ENCODE measurements around the gene OSR1.
A peak's percentile ranks its signal among the peaks of the same experiment; 100 is the strongest.

Gene OSR1

GRCh38 chr2:19367326-19367725 is 8.9 kb upstream of the OSR1 start:
- no peak overlapping the region for H3K9ac ChIP-seq (ENCODE audit: low read length)
- H3K27me3 ChIP-seq (replicated peaks; ENCODE audit: control insufficient read depth, insufficient read depth, low read length): no peaks in the 10 kb centered on the region
- no peak for DNase-seq (ENCODE audit: low read depth)
- peaks cover 12% of the 10 kb centered on the region for H3K4me1 ChIP-seq (ENCODE audit: control insufficient read depth, insufficient read depth, low read length)
- H3K4me3 ChIP-seq (ENCODE audit: low read length): no peak overlapping the region
- H3K36me3 ChIP-seq (ENCODE audit: control insufficient read depth, insufficient read depth, low read length, severe bottlenecking): no peaks in the 10 kb centered on the region
- no peaks in the 10 kb centered on the region for H3K9me3 ChIP-seq (ENCODE audit: control insufficient read depth, low read length)

- Histone ChIP-seq H3K4me3 (ENCODE audit: low read length) (no peak overlapping the region), H3K9ac (ENCODE audit: low read length) (no peak overlapping the region), H3K27me3 (replicated peaks; ENCODE audit: control insufficient read depth, insufficient read depth, low read length) (no peaks in the 10 kb centered on the region), H3K4me1 (ENCODE audit: control insufficient read depth, insufficient read depth, low read length) (peaks cover 15% of the 10 kb centered on the region), H3K36me3 (ENCODE audit: control insufficient read depth, insufficient read depth, low read length, severe bottlenecking) (no peaks in the 10 kb centered on the region), H3K9me3 (ENCODE audit: control insufficient read depth, low read length) (no peaks in the 10 kb centered on the region)
- no peak for DNase-seq (ENCODE audit: low read depth)
Observed at GRCh38 chr2:19365126-19365525, 6.7 kb upstream of the OSR1 start.

GRCh38 chr2:19364014-19364413 is 5.6 kb upstream of the OSR1 start:
- no peak overlapping the region for H3K4me3 ChIP-seq (ENCODE audit: low read length)
- no peak for DNase-seq (ENCODE audit: low read depth)
- H3K36me3 ChIP-seq (ENCODE audit: control insufficient read depth, insufficient read depth, low read length, severe bottlenecking): no peaks in the 10 kb centered on the region
- H3K9me3 ChIP-seq (ENCODE audit: control insufficient read depth, low read length): no peaks in the 10 kb centered on the region
- no peak overlapping the region for H3K9ac ChIP-seq (ENCODE audit: low read length)
- no peaks in the 10 kb centered on the region for H3K27me3 ChIP-seq (replicated peaks; ENCODE audit: control insufficient read depth, insufficient read depth, low read length)
- peaks cover 24% of the 10 kb centered on the region for H3K4me1 ChIP-seq (ENCODE audit: control insufficient read depth, insufficient read depth, low read length)

- Histone ChIP-seq H3K9me3 (ENCODE audit: control insufficient read depth, low read length) (no peaks in the 10 kb centered on the region), H3K36me3 (ENCODE audit: control insufficient read depth, insufficient read depth, low read length, severe bottlenecking) (no peaks in the 10 kb centered on the region), H3K27me3 (replicated peaks; ENCODE audit: control insufficient read depth, insufficient read depth, low read length) (no peaks in the 10 kb centered on the region), H3K4me1 (ENCODE audit: control insufficient read depth, insufficient read depth, low read length) (peaks cover 27% of the 10 kb centered on the region), H3K4me3 (ENCODE audit: low read length) (peak overlapping the region; percentile 88), H3K9ac (ENCODE audit: low read length) (peak overlapping the region; percentile 85)
- no peak for DNase-seq (ENCODE audit: low read depth)
Observed at GRCh38 chr2:19363474-19363778, 5.0 kb upstream of the OSR1 start.

GRCh38 chr2:19362755-19363473 is 4.5 kb upstream of the OSR1 start:
- H3K9ac ChIP-seq (ENCODE audit: low read length): peak overlapping the region; percentile 85
- no peaks in the 10 kb centered on the region for H3K9me3 ChIP-seq (ENCODE audit: control insufficient read depth, low read length)
- DNase-seq (ENCODE audit: low read depth): peak; percentile 97
- peaks cover 27% of the 10 kb centered on the region for H3K4me1 ChIP-seq (ENCODE audit: control insufficient read depth, insufficient read depth, low read length)
- H3K27me3 ChIP-seq (replicated peaks; ENCODE audit: control insufficient read depth, insufficient read depth, low read length): no peaks in the 10 kb centered on the region
- H3K4me3 ChIP-seq (ENCODE audit: low read length): peak overlapping the region; percentile 88
- no peaks in the 10 kb centered on the region for H3K36me3 ChIP-seq (ENCODE audit: control insufficient read depth, insufficient read depth, low read length, severe bottlenecking)

GRCh38 chr2:19362094-19362754 is 3.8 kb upstream of the OSR1 start:
- no peaks in the 10 kb centered on the region for H3K36me3 ChIP-seq (ENCODE audit: control insufficient read depth, insufficient read depth, low read length, severe bottlenecking)
- H3K4me3 ChIP-seq (ENCODE audit: low read length): peak overlapping the region; percentile 88
- peak; percentile 77 for DNase-seq (ENCODE audit: low read depth)
- no peaks in the 10 kb centered on the region for H3K27me3 ChIP-seq (replicated peaks; ENCODE audit: control insufficient read depth, insufficient read depth, low read length)
- no peaks in the 10 kb centered on the region for H3K9me3 ChIP-seq (ENCODE audit: control insufficient read depth, low read length)
- peak overlapping the region; percentile 85 for H3K9ac ChIP-seq (ENCODE audit: low read length)
- peaks cover 30% of the 10 kb centered on the region for H3K4me1 ChIP-seq (ENCODE audit: control insufficient read depth, insufficient read depth, low read length)

- H3K4me3 ChIP-seq (ENCODE audit: low read length): peak overlapping the region; percentile 88
- H3K9me3 ChIP-seq (ENCODE audit: control insufficient read depth, low read length): no peaks in the 10 kb centered on the region
- no peaks in the 10 kb centered on the region for H3K27me3 ChIP-seq (replicated peaks; ENCODE audit: control insufficient read depth, insufficient read depth, low read length)
- H3K4me1 ChIP-seq (ENCODE audit: control insufficient read depth, insufficient read depth, low read length): peaks cover 25% of the 10 kb centered on the region
- H3K36me3 ChIP-seq (ENCODE audit: control insufficient read depth, insufficient read depth, low read length, severe bottlenecking): no peaks in the 10 kb centered on the region
- peak; percentile 71 for DNase-seq (ENCODE audit: low read depth)
- H3K9ac ChIP-seq (ENCODE audit: low read length): peak overlapping the region; percentile 85
Observed at GRCh38 chr2:19361325-19361990, 3.0 kb upstream of the OSR1 start.

- Histone ChIP-seq H3K4me3 (ENCODE audit: low read length) (peak overlapping the region; percentile 88), H3K27me3 (replicated peaks; ENCODE audit: control insufficient read depth, insufficient read depth, low read length) (no peaks in the 10 kb centered on the region), H3K9me3 (ENCODE audit: control insufficient read depth, low read length) (no peaks in the 10 kb centered on the region), H3K4me1 (ENCODE audit: control insufficient read depth, insufficient read depth, low read length) (peaks cover 25% of the 10 kb centered on the region), H3K36me3 (ENCODE audit: control insufficient read depth, insufficient read depth, low read length, severe bottlenecking) (no peaks in the 10 kb centered on the region), H3K9ac (ENCODE audit: low read length) (peak overlapping the region; percentile 85)
- DNase-seq (ENCODE audit: low read depth): no peak
Observed at GRCh38 chr2:19360966-19361321, 2.5 kb upstream of the OSR1 start.

GRCh38 chr2:19360266-19360965 is 2.0 kb upstream of the OSR1 start:
- Histone ChIP-seq H3K9ac (ENCODE audit: low read length) (no peak overlapping the region), H3K4me1 (ENCODE audit: control insufficient read depth, insufficient read depth, low read length) (peaks cover 28% of the 10 kb centered on the region), H3K36me3 (ENCODE audit: control insufficient read depth, insufficient read depth, low read length, severe bottlenecking) (no peaks in the 10 kb centered on the region), H3K9me3 (ENCODE audit: control insufficient read depth, low read length) (no peaks in the 10 kb centered on the region), H3K27me3 (replicated peaks; ENCODE audit: control insufficient read depth, insufficient read depth, low read length) (no peaks in the 10 kb centered on the region), H3K4me3 (ENCODE audit: low read length) (no peak overlapping the region)
- DNase-seq (ENCODE audit: low read depth): no peak

- no peak for DNase-seq (ENCODE audit: low read depth)
- Histone ChIP-seq H3K4me3 (ENCODE audit: low read length) (peak overlapping the region; percentile 82), H3K36me3 (ENCODE audit: control insufficient read depth, insufficient read depth, low read length, severe bottlenecking) (no peaks in the 10 kb centered on the region), H3K9me3 (ENCODE audit: control insufficient read depth, low read length) (no peaks in the 10 kb centered on the region), H3K9ac (ENCODE audit: low read length) (peak overlapping the region; percentile 84), H3K4me1 (ENCODE audit: control insufficient read depth, insufficient read depth, low read length) (peaks cover 38% of the 10 kb centered on the region), H3K27me3 (replicated peaks; ENCODE audit: control insufficient read depth, insufficient read depth, low read length) (no peaks in the 10 kb centered on the region)
Observed at GRCh38 chr2:19359456-19359855, 1.0 kb upstream of the OSR1 start.

- H3K27me3 ChIP-seq (replicated peaks; ENCODE audit: control insufficient read depth, insufficient read depth, low read length): no peaks in the 10 kb centered on the region
- DNase-seq (ENCODE audit: low read depth): no peak
Observed at GRCh38 chr2:19359021-19359357, 566 bp upstream of the OSR1 start.

More at GRCh38 chr2:19359021-19359357, 566 bp upstream of the OSR1 start:
- H3K9me3 ChIP-seq (ENCODE audit: control insufficient read depth, low read length): no peaks in the 10 kb centered on the region
- H3K4me1 ChIP-seq (ENCODE audit: control insufficient read depth, insufficient read depth, low read length): peaks cover 40% of the 10 kb centered on the region
- peak overlapping the region; percentile 84 for H3K9ac ChIP-seq (ENCODE audit: low read length)
- no peaks in the 10 kb centered on the region for H3K36me3 ChIP-seq (ENCODE audit: control insufficient read depth, insufficient read depth, low read length, severe bottlenecking)
- peak overlapping the region; percentile 82 for H3K4me3 ChIP-seq (ENCODE audit: low read length)

Data from adipocyte (in vitro differentiated cells).